ENCODE data around the gene TWF1. TPM values are rescaled to one million over a fixed set of nuclear protein-coding genes. Genes with fewer than 3 reads are reported as not detected.

TWF1 gene
- 162 and 201 TPM in 2 replicates for total RNA-seq (2014; rRNA removed; shearing (Covaris generic))

DNA sequence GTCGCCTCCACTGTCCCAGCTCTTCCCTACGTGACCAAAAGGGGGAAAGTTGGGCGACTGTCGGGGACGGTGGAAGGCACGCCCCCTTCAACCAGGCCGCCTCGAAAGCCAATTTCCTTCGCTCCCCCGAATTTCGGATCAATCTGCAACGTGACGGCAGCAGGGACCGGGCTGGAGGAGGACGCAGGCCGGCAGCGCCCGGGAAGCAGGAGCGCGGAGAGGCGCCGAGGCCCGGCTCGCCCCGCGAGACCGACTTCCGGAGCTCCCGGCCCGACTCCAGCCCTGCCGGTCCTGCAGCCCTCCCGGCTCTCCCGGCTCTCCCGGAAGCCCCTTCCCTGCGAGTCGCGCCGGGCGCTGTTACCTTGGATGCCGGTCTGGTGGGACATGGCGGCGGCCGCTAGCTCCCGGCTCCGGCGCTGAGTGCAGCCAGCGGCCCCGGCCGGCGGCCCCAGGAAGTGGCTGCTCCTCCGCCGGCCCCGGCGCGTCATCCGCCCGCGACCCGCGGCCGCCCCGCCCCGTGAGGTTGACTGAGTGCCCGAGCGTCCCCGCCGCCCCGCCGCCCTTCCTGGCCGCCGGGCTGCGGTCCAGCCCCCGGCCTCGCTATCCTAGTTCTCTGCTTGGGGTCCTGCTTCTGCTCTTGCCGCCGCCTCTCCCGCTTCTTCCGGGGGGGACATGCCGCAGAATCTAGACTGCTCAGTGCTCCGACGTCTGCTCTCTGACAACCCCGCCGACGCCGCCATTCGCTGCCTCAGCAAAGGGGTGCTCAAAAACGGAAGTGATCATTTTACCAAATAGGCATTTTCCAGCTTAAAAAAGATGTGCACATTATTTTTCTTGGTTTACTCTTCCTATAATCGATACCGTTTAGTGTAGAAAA lies at the start of gene TWF1:
TSS of gene TWF1 (minus strand) at position 458 of the 877 bp plus-strand sequence. CDS start at position 386, 72 bp downstream.
- DNase-seq (ENCODE audit: low spot score) = peak; percentile 49

DNA sequence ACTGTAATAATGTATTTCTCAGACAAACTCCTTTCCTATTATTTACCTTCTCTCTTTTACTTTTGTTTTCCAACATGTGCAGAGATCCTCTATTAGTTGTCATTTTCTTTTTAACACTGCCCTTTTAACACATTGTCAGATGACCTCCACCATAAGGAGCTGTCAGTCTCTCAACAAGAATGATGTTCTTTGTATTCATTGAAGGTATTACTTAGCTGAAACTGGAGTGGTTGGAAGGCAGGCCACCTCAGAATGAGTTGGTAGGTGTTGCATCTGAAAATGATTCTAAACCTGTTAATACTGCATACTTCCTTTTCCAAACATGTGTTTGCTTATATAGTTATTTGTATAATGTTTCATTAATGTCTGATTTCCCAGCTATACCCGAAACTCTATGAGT lies 46.6 kb upstream of the TWF1 start:
- DNase-seq (ENCODE audit: low spot score) = no peak

GRCh38 chr12:43848786-43849185 lies 42.7 kb upstream of the TWF1 start:
- peak; percentile 4 for DNase-seq (ENCODE audit: low spot score)

DNA sequence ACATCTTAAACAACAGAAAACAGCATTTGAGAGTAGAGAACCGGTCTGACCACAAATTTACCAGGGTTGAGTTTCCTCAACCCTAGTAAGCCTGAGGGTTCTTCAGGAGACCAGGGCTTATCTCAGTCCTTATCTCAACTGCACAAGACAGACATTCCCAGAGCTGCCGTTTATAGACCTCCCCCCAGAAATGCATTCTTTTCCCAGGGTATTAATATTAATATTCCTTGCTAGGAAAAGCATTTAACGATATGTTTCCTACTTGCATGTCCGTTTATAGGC lies 42.0 kb upstream of the TWF1 start:
- DNase-seq (ENCODE audit: low spot score) = no peak

GRCh38 chr12:43847425-43848225 lies 41.5 kb upstream of the TWF1 start:
- peak; percentile 61 for DNase-seq (ENCODE audit: low spot score)

DNA sequence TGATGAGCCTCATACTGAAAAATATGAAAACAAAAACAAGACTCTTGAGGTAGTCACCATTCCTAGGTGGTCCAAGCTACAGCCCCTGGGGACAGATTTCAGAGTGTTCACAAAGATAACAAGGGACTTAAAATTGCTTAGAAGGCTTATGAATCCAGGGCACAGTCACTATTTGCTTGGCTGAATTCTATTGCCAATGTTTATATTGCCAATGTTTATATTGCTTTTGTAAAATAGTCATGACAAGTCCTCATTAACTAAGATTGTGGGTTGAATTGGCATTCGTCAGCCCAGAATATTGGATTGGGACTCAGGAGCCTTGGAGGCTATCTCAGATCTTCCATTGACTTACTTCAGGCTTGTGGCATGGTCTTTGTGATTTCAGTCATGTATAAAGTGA lies 36.1 kb upstream of the TWF1 start:
- DNase-seq (ENCODE audit: low spot score) = no peak

- DNase-seq (ENCODE audit: low spot score) = no peak
These were observed 35.1 kb upstream of the TWF1 start for GRCh38 chr12:43841253-43841652.

- no peak for DNase-seq (ENCODE audit: low spot score)
These were observed 34.2 kb upstream of the TWF1 start for GRCh38 chr12:43840338-43840737.

GRCh38 chr12:43836475-43836989 lies 30.4 kb upstream of the TWF1 start:
- no peak for DNase-seq (ENCODE audit: low spot score)

- DNase-seq (ENCODE audit: low spot score) = peak; percentile 37
These were observed 29.7 kb upstream of the TWF1 start, which contains the start of gene TMEM117 for GRCh38 chr12:43835656-43836474. TMEM117 (plus strand) TSS chr12:43836081.

DNA sequence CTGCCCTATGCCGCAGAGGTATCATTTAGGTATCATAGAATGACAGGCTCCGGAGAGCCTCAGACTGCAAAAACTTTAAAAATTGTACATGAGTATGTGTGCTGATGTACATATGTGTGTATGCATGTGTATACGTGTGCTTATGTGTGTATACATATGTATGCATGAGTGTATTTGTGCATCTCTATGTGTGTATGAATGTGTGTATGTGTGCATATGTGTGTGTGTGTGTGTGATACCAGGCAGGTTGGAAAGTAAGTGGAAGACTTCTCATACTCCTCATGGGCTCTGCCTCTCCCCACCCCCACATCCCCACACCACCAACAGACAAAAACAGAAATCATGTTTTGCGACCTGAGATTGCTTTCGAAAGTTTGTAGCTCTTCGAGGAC lies 29.1 kb upstream of the TWF1 start:
- no peak for DNase-seq (ENCODE audit: low spot score)

DNA sequence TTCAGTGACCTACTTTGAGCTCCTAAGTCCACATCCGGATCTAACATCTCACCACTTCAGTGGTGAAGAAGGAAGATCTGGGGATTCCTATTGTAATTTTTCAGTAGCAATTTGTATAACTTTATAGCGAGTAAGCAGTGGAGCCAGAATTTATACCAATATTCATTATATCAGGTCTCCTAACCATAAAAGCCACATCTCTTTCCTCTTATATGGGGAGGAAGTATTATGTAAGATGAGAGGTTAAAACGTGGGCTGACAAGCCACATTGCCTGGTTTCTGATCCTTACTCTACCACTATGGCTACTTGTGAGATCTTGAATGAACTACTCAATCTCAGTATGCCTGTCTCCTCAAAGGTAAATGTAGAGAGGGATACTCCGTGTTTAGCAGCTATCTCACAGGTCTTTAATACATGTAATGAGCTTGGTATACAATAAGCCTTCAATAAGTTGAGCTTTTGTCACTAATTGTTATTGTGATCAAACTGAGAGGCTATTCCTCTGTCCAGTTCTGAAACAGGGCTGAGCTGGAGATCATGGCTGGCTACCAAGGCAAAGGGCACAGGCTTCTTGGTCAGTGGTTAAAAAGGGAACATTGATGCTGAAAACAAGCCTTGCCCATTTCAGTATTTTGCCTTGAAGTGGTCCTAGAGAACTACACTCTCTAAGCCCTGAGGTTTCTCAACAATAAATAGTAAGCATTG lies 26.5 kb upstream of the TWF1 start:
- no peak for DNase-seq (ENCODE audit: low spot score)

DNA sequence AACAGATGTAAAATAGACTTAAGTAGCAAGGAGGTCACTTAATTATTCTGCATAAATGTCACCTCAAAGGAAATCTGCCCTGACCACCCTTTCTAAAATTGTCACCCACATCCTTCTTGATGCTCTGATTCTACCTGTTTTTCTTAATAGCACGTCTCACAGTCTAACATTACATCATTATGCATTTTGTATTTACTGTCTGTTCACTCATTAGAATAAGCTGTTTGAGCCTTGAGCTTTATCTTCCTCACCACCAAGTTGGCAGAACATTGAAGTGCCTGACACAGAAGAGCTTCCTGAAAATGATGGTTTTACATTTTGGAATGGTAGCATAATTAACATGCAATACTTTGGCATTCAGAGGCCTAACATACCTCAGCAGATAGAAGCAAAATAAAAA lies 21.0 kb upstream of the TWF1 start:
- DNase-seq (ENCODE audit: low spot score) = no peak

GRCh38 chr12:43826681-43827080 lies 20.6 kb upstream of the TWF1 start:
- DNase-seq (ENCODE audit: low spot score) = no peak

GRCh38 chr12:43824207-43824775 lies 18.2 kb upstream of the TWF1 start:
- no peak for DNase-seq (ENCODE audit: low spot score)

DNA sequence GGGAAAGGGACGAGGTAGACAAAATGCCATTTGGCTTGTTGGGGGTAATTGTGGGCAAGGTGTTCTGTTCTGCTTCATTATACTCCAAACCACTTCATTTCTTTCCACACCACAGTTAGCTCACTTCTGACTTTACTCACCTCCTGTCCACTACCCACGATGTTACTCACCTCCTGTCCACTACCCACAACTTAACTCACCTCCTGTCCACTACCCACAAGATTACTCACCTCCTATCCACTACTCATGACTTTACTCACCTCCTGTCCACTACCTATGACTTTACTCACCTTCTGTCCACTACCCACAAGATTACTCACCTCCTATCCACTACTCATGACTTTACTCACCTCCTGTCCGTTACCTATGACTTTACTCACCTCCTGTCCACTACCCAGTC lies 10.1 kb upstream of the TWF1 start:
- DNase-seq (ENCODE audit: low spot score) = no peak

GRCh38 chr12:43815416-43815815 lies 9.3 kb upstream of the TWF1 start:
- no peak for DNase-seq (ENCODE audit: low spot score)

GRCh38 chr12:43812926-43813325 lies 6.8 kb upstream of the TWF1 start:
- DNase-seq (ENCODE audit: low spot score) = no peak

- DNase-seq (ENCODE audit: low spot score) = no peak
These were observed 5.9 kb upstream of the TWF1 start for GRCh38 chr12:43812057-43812456.

DNA sequence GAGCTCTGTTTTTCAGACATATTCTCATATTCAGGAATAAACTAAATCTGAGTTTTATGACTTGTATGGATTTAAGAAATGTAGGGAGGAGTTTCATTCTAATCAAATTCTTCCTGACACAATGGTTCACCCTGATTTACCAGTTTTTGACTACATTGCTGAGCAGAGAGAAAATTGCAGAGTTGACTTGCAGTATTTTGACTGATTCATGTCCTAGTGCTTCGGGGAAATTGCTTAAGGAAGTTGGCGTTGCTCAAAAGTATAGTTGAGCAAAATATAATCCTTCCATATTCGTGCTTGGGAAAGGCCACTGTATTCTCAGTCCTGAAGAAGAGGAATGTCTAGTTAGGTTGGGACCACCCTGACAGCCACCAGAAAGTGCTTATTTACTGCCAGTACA lies 1.3 kb upstream of the TWF1 start:
- no peak for DNase-seq (ENCODE audit: low spot score)

DNA sequence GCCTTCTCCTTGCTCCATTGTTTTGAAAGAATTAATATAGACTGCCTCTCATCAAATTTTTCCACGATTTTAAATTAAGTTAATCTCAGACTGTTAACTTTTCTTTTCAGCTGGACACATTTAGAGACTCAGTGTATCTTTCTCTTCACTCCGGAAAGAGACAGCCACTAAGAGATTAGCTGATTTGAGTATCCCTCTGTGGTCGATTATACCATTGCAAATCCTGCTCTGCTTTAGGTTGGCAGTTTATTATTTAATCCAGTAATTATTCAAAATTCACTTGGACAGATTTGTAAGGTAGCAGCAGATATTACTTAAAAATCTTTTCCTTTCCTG lies 588 bp upstream of the TWF1 start:
- DNase-seq (ENCODE audit: low spot score) = peak; percentile 8

Measured in A172 (cell line).